GM20000 (cell line): Measurements from ENCODE around the gene IMPACT.

Experiments used
- DNase-seq: peaks from one replicate; pipeline ENCODE4 v3.0.0; 2012; ENCODE audit warnings: low spot score
- CTCF ChIP-seq: IDR thresholded peaks from 2 replicates; pipeline ENCODE4 v1.5.1; 2012; ENCODE audit warnings: mild to moderate bottlenecking, control low read depth; ENCODE audit errors: extremely low read depth, missing control alignments

Gene IMPACT

GRCh38 chr18:24436939-24437338 is 10.5 kb downstream of the IMPACT start:
- no peak for DNase-seq
- no peak for TF ChIP-seq CTCF

GRCh38 chr18:24443870-24444269 is 17.4 kb downstream of the IMPACT start:
- DNase-seq, result no peak
- no peak for TF ChIP-seq CTCF

GRCh38 chr18:24446453-24446852 is 20.0 kb downstream of the IMPACT start:
- no peak for TF ChIP-seq CTCF
- DNase-seq, result no peak

- TF ChIP-seq CTCF, result no peak
- no peak for DNase-seq
These were observed 20.6 kb downstream of the IMPACT start for GRCh38 chr18:24446953-24447538.

GRCh38 chr18:24447961-24448360 is 21.5 kb downstream of the IMPACT start:
- no peak for TF ChIP-seq CTCF
- no peak for DNase-seq

GRCh38 chr18:24456549-24456948 is 30.1 kb downstream of the IMPACT start:
- peak; percentile 18 for DNase-seq
- TF ChIP-seq CTCF, result no peak

- no peak for DNase-seq
These were observed 33.3 kb downstream of the IMPACT start for GRCh38 chr18:24459772-24460171.

More at GRCh38 chr18:24459772-24460171, 33.3 kb downstream of the IMPACT start:
- no peak for TF ChIP-seq CTCF
